ENCODE data around the gene FOXP1.

Gene FOXP1

GRCh38 chr3:71006810-71007785, 576.4 kb downstream of the FOXP1 start:
- no peak for DNase-seq (ENCODE audit: low read depth in 2 of 2)

- no peak for DNase-seq (ENCODE audit: low read depth in 2 of 2)
Observed at GRCh38 chr3:71005702-71006321, 577.7 kb downstream of the FOXP1 start.

GRCh38 chr3:71003511-71003910, 580.0 kb downstream of the FOXP1 start:
- no peak for DNase-seq (ENCODE audit: low read depth in 2 of 2)

GRCh38 chr3:71002298-71002697, 581.2 kb downstream of the FOXP1 start:
- DNase-seq (ENCODE audit: low read depth in 2 of 2) = no peak

GRCh38 chr3:71001303-71001830, 582.2 kb downstream of the FOXP1 start:
- DNase-seq (ENCODE audit: low read depth in 2 of 2) = no peak

- DNase-seq (ENCODE audit: low read depth in 2 of 2) = no peak
Observed at GRCh38 chr3:71000483-71000882, 583.0 kb downstream of the FOXP1 start.

- DNase-seq (ENCODE audit: low read depth in 2 of 2) = peak; percentile 57 to 63
Observed at GRCh38 chr3:70999730-71000129, 583.8 kb downstream of the FOXP1 start.

GRCh38 chr3:70996082-70996481, 587.4 kb downstream of the FOXP1 start:
- no peak for DNase-seq (ENCODE audit: low read depth in 2 of 2)

- no peak for DNase-seq (ENCODE audit: low read depth in 2 of 2)
Observed at GRCh38 chr3:70994644-70995043, 588.9 kb downstream of the FOXP1 start.

- DNase-seq (ENCODE audit: low read depth in 2 of 2) = peak in 1 of 2 experiments; percentile 30
Observed at GRCh38 chr3:70992562-70993204, 590.8 kb downstream of the FOXP1 start.

GRCh38 chr3:70992131-70992530, 591.4 kb downstream of the FOXP1 start:
- no peak for DNase-seq (ENCODE audit: low read depth in 2 of 2)

GRCh38 chr3:70990723-70991122, 592.8 kb downstream of the FOXP1 start:
- DNase-seq (ENCODE audit: low read depth in 2 of 2) = no peak

GRCh38 chr3:70990185-70990584, 593.3 kb downstream of the FOXP1 start:
- no peak for DNase-seq (ENCODE audit: low read depth in 2 of 2)

GRCh38 chr3:70989174-70989573, 594.4 kb downstream of the FOXP1 start:
- peak; percentile 78 to 82 for DNase-seq (ENCODE audit: low read depth in 2 of 2)

GRCh38 chr3:70988111-70988510, 595.4 kb downstream of the FOXP1 start:
- no peak for DNase-seq (ENCODE audit: low read depth in 2 of 2)

GRCh38 chr3:70985572-70985971, 598.0 kb downstream of the FOXP1 start:
- no peak for DNase-seq (ENCODE audit: low read depth in 2 of 2)

- DNase-seq (ENCODE audit: low read depth in 2 of 2) = peak; percentile 44 to 46
Observed at GRCh38 chr3:70984776-70985482, 598.6 kb downstream of the FOXP1 start.

GRCh38 chr3:70982700-70983140, 600.8 kb downstream of the FOXP1 start:
- peak; percentile 54 to 59 for DNase-seq (ENCODE audit: low read depth in 2 of 2)

- peak; percentile 37 to 47 for DNase-seq (ENCODE audit: low read depth in 2 of 2)
Observed at GRCh38 chr3:70982284-70982683, 601.2 kb downstream of the FOXP1 start.

- DNase-seq (ENCODE audit: low read depth in 2 of 2) = no peak
Observed at GRCh38 chr3:70981231-70981880, 602.2 kb downstream of the FOXP1 start.

GRCh38 chr3:70980646-70981170, 602.8 kb downstream of the FOXP1 start:
- no peak for DNase-seq (ENCODE audit: low read depth in 2 of 2)
